NCI-H774 (cell line): ENCODE measurements around the gene CHST11.
"Not testable (repeated sequence)": the region's sequence is repeated elsewhere in the genome, so short reads cannot be mapped to it uniquely, and the experiment has no call there.

ENCODE experiments used
- DNase-seq: peaks from one replicate; lab custom pipeline; 2025; lab: John Stamatoyannopoulos, UW

The CHST11 gene

DNA sequence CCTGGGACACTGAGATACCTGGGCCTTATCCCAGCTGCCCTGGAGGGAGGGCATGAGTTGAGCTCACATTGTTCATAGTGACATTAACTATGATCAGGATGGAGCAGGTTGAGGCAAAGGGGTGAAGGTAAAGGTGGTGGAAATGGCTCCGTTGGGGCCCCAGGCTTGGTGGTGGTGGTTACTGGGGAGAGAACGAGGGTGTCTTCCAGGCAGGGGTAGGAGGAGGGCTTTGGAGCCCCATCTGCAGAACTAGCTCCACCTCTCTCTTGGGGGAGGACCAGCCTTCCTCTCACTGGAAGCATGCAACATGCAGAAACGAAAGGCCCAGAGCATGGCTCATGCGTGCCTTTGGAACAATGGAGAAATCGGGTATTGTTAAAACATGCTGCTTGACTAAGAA, 284.3 kb downstream of the CHST11 start:
- DNase-seq: no peak

DNA sequence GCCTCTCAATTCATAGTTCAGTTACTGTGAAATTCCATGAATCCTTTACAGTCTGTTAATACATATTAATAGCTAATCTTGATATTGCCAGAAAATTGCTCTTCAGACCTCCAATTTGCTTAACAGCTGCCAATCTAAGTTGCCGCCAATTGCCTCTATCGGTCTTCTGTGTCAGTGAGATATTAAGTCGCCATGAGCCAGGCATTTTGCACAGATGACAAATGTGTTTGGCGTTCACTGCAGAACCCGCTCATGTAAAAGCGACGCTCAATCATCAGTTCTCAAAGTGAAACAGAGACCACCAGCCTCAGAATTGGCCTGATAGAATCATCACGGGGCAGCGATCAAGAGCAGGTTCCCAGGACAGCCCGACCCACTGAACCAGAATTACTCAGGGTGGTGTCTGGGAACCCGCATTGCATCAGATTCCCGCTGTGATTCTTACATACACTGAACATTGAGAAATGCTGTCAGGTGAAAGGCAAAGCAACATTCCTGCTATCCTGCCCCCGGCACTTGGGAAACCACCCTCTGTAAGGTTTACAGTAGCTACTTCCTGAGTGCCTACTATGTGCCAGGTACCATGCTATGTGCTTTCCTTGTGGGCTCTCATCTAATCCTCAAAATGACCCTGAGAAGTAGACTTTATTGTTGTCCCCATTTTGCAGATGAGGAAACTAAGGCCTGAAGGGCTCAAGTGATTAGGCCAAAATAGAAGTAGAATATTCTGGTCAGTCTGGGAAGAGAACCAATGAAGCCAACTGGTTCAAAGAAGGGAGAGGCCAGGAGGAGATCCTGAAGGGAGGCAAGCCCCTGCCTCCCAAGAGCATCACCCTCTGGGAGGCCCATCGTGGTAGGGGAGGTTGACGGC, 285.0 kb downstream of the CHST11 start:
- no peak for DNase-seq

DNA sequence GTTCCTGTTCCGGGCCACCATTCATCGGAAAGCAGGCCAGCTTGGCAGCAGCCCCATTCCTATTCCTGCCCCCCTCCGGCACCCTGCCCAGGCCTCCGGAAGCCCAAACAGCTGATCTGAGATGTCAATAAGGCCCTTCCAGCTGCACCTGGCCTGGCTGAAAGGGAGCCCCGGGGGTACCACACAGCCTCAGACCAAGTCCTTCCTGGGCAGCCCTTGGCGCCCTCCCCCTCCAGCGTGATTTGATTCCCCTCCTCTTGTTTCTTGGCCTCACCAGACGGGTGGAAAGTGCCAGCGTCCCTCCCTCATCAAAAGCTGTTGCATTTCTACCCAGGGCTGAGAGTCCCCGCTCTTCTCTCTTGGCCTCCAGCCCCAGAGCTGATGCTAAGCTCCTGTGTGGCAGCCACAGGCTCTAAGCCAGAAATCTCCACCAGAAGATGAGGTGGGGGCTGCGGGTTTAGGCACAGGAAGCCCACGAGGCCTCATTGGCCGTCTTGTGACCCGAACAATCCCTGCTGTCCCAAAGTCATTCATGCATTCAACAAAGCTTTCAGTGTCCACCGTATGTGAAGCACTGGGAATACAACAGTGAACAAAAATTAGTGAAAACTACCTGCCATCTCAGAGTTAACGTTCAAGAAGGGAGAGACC, 285.9 kb downstream of the CHST11 start:
- DNase-seq: peak; percentile 26

DNA sequence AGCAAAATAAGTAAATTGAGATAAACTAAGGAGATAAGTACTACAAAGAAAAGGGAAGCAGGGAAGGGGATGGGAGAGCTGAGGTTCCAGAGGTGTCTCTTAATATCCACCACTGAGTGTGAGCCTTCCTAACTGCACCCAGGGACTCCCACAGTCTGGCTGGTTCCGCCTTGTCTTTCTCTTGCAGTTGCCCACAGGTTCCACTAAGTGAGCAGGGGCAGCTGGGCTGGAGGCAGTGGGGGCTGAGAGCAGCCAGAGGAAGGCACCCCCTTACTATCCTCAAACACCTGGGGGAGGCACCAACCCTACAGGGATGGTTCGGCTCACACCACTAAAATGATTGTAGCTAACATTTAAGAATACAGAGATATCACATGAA, 286.4 kb downstream of the CHST11 start:
- no peak for DNase-seq

DNA sequence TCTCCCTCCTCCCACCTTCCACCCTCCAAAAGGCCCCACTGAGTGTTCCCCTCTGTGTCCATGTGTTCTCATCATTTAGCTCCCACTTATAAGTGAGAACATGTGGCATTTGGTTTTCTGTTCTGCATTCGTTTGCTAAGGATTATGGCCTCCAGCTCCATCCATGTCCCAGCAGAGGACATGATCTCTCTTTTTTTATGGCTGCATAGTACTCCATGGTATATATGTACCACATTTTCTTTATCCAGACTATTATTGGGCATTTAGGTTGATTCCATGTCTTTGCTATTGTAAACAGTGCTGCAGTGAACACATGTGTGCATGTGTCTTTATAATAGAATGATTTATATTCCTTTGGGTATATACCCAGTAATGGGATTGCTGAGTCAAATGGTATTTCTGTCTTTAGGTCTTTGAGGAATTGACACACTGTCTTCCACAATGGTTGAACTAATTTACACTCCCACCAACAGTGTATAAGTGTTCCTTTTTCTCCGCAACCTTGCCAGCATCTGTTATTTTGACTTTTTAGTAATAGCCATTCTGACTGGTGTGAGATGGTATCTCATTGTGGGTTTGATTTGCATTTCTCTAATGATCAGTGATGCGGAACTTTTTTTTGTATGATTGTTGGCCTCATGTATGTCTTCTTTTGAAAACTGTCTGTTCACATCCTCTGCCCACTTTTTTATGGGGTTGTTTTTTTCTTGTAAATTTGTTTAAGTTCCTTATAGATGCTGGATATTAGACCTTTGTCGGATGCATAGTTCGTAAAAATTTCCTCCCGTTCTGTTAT, 287.2 kb downstream of the CHST11 start:
- DNase-seq: not testable (repeated sequence)

DNA sequence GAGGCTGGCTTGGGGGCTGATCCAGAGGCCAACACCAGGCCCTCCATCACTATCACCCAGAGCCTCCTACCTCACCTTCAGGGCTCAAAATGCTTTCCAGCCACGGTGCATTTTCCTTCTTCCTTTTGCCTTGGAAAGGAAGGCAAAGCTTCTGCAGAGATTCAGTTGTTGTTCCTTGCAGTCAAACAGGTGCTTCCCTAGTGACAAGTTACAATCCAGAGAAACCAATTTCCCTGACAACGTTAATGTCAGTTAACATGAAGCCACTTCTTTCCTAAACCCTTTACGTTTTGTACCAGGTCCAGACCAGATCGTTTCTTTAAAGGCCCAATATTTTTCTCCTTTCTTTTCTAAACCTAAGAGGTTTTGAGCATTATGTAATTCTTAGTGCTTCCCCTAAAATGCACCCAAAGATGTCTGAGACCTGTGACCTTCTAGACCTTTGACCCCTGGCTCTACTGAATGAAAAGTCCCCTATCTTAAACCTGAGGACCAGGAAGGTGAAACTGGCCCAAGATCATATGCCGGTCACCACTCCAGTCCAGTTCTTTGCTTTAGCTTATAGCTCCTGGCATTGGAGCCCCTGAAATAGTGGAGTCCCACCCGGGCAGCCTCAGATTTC, 289.8 kb downstream of the CHST11 start:
- no peak for DNase-seq

DNA sequence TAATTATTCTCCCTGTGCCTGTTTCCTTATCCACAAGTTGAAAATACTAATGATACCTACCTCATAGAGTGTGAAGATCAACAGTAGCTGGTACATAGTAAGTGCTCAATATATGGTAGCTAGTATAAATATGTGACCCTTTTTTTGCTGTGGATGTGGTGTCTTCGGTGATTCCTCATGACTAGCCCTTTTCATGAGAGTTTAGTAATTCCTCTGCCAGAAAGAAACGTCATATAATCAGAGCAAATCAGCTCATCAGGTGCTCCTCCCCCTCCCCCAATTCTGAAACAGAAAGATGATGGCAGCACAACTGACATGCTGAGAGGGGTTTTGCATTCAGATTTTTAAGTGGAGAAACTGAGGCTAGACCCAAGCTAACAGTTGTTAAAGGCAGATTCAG, 290.6 kb downstream of the CHST11 start:
- no peak for DNase-seq

DNA sequence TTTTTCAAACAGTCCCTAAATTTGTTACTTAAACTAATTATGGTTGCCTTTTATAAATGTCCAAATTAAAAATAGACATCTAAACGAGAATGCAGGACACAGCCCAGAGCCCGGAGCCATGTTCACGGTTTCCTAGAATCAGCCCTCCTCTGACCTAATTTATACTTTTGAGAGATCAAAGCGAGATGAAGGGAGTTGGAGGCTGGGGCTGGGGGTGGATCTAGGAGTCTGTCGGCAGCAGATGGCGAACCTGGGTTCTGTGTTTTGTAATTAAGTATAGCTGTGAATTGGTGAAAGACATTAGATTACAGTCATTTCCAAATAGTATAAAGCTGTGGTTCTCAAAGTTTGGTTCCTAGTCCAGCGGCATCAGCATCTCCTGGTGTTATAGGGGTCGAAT, 291.2 kb downstream of the CHST11 start:
- no peak for DNase-seq

DNA sequence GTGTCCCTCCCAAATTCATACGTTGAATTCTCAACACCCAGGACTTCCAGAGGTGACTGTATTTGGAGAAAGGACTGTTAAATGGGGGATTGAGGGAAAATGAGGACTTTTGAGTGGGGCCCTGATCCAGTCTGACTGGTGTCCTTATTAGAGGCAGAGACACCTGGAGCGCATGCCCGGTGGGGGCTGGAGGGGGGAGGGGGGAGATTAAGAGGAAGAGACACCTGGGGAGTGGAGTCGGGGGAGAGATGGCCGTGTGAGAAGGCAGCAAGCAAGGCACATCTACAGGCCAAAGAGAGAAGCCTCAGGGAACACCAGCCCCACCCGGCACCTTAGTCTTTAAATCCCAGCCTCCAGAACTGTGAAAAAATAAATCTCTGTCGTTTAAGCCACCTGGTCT, 291.6 kb downstream of the CHST11 start:
- no peak for DNase-seq

DNA sequence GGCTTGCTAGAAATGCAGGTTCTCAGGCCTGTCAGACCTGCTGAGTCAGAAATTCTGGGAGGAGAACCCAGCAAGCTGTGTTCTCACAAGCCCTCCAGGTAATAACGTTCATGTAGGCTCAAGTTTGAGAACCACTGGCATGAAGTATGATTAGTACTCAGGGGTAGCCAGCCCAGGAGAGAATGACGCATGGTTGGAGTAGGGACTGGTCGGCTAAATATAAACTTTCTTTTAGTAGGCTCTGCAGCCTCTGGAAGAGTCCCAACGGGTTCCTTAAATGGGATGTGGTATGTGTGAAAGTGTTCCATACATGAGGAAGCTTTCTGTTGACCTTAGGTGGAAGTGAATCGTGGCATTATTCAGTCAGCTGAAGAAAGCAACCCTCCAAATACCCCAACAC, 292.0 kb downstream of the CHST11 start:
- DNase-seq: no peak

DNA sequence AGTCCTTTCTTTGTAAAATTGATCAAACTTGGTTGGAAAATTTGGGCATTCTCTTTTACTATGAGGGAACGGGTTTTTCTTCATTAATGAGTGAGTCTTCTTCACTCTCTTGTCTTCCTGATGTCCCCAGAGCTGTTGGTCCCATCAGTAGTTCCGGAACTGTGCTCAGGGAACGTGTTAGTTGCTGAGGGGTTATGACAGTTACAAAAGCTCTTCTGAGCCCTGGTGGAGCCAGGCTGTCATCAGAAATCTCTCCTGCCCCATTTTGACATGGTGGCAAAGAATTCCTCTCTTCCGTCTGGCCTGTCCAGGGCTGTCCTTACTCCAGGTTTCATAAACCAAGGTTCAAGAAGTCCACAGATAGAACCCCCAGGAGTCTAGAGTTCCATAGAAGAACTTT, 292.8 kb downstream of the CHST11 start:
- no peak for DNase-seq

DNA sequence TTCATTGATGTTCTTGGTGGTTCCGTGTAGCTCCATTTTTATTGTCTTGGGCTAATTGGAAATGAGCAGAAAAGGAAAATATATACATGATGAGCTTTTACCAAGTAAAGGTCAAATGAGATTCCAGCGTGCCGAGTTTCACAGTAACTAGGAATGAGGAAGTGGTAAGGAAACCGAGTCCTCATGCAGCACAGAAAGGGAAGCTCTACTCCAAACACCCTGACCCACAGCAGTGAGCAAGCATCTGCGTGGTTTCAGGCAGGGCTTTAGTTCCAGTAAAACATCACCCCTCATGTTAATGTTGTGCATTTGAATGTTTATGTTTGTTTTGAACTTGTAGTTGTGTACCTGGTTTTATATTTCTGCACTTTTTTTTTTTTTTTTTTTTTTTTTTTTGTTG, 293.3 kb downstream of the CHST11 start:
- DNase-seq: no peak

DNA sequence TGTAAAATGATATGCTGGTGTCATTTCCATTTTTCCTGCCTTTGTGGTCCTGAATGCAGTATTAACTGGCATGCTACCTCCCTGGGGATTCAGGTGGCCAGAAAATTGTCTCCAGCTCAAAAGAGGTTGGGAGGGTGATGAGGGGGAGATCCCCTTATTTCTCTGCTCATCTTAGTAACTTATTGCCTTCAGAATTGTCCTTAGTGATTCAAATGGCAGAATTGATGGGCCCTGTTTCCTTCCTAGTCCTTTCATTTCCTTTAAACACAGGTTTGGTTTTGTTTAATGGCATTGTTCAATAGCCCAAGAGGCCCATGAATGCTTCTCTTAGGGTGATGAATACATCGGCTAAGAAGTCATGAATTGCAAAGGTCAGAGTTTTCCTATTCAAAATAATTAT, 294.4 kb downstream of the CHST11 start:
- no peak for DNase-seq

DNA sequence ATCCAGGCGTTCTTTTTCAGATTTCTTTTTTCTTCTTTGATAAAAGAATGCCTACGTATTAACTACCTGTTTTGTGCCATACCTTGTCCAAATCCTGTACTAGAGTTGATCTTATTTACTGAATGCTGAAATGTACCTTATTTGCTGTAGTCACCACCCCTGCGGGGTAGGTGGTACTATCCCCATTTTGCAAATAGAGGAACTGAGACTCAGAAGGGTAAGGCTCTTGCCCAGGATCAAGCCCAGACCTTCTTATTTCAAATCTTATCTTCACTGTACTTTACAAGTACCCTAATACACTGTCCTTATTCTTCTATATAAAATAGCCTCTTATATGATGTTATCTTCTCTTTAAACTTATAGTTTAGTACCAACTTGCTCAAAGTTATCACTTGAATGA, 294.8 kb downstream of the CHST11 start:
- no peak for DNase-seq

DNA sequence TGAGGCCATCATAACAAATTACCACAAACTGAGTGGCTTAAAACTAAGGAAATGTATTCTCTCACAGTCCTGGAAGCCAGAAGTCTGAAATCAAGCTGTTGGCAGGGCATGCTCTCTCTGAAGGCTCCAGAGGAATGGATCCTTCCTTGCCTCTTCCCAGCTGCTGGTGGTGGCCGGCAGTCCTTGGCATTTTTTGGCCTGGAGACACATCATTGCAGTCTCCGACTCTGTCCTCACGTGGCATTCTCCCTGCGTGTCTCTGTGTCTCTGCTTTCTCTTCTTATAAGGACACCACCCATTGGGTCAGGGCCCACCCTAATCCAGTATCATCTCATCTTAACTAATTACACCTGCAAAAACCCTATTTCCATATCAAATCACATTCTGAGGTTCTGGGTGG, 295.3 kb downstream of the CHST11 start:
- no peak for DNase-seq

DNA sequence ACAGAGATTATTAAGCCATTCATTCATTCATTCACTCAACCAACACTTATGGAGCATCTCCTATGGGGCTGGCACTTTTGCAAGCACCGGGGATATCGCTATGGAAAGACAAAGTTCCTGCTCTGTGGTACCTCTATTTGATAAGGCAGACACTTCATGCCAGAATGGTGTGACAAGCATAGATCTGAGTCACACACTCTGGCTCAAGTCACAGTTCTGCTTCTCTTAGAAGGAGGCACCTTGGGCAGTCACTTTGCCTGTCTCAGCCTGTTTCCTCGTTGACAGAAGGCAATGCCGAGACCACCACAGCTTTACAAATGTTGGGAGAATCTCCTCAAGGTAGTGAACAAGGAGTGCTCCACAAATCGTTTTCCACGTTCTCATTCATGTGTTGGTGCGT, 296.1 kb downstream of the CHST11 start:
- DNase-seq: no peak

DNA sequence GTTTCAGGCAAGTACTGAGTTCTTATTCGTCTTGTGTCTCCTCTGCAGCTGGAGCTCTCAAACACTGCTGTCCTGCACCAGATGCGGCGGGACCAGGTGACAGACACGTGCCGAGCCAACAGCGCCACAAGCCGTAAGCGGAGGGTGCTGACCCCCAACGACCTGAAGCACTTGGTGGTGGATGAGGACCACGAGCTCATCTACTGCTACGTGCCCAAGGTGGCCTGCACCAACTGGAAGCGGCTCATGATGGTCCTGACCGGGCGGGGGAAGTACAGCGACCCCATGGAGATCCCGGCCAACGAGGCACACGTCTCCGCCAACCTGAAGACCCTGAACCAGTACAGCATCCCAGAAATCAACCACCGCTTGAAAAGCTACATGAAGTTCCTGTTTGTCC, 300.2 kb downstream of the CHST11 start:
- no peak for DNase-seq

DNA sequence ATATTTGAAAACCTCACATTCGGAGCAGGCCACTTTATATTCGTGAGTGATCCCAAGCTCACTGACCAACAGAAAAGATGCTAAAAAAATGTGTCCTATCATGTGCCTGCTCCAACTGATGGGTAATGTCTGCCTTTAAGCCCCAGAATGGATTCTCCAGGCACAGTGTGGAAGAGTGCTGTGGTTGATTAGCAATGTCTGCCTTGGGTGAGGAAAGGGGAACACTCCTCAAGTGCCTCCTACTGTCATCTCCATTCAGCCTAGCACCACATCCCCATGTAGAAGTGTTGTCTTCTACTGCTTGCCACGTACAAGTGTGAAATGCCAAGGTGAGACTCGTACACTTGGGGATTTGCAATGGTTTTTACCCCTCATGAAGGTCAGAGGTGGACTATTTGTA, 302.0 kb downstream of the CHST11 start:
- no peak for DNase-seq

DNA sequence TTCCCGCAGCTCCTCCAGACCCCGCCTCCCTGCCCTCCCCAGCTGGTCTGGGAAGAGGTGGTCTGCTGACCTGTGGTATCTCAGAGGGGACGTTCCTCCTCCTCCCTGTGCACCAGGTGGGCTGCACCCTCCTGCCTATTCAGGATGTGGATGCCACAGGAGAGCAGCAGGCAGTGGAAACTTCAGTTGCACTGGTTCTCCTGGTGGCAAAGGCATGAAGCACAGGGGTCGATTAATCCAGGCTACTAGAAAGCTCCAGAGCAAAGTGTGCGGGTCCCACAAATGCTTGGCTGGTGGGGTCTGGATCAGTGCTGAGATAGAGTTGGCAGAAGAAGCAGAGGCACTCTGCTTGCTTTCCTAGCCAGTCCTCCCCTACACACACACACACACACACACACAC, 304.3 kb downstream of the CHST11 start:
- DNase-seq: no peak

DNA sequence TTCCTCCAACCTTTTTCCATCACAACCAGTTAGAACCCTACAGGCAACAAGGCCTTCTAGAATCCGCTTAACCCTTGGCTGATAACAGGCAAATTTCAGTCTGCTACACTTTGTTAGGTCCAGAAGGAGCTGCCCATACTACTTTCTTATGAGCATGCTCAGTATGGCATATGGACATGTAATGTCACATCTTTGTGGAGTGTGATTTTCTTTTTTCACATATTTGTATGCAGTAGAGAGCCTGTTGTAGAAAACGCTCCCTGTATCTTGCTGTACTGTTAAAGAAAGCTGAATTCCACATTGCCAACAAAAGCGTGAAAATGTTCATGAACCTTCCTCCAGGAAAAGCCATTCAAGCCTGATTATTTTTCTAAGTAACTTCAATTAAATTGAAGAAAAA, 304.9 kb downstream of the CHST11 start:
- DNase-seq: no peak

DNA sequence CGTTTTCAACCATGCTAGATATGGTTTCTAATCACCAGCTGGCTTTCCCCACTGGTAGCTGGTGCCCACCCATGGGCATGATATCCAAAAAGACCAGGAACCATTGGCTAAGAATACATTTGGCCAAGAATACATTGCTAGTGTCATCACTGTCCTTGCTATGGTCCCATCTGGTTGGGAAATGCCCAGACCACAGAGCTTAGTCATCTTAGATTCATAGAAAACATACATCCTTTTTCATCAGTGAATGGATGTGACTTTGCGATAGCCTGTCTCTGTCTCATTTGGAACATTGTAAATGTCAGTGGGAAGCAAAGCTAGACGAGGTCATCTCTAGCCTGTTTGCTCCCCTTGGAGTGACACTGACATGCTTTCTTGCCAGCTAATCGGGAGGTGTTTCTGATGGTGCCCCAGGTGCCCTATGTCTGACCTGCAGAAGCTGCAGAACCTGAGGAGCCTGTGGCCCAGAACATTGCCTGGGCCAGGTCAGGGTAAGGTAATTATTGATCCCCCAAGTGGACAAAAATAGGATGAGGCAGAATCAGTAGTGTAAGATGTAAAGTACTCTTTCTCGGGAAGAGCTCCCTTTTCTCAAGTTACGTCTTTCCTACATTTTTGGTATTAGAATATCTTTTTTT, 306.5 kb downstream of the CHST11 start:
- DNase-seq: no peak
